ENCODE measurements around the gene PACSIN2.

DNA sequence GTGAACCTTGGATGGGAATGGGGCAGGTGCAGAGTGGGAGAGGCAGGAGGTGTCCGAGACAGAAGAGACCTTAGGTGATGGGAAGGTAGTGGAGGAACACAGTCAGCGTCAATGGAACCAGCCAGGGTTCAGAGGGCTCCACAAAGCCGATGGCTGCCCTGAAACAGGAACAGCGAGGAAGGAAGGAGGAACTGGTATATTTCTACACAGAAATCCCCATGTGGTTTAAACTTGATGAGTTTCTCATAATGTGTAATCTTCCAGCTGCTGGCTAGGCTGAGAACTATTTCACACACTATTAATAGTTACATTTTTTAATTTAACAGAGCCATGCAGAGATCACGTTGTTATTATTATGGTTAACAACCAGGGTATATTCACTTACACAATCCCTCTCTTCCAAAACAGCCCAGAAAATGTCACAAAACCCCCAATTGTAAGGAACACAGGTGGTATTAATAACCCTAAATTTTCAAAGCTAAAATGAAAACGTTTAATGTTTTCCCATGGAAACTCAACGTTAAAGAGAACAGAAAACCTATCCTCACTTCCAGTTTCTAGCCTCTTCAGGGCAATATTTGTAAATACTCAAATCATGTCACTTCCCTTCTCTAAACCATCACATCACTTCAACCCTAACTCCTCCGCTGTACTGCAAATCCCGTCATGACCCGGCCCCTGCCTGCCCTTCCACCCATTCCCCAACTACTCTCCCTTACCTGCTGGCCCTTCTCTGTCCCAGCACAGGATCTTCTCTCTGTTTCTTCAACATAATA, 83.3 kb downstream of the PACSIN2 start:
- TF ChIP-seq, protein P1, sequence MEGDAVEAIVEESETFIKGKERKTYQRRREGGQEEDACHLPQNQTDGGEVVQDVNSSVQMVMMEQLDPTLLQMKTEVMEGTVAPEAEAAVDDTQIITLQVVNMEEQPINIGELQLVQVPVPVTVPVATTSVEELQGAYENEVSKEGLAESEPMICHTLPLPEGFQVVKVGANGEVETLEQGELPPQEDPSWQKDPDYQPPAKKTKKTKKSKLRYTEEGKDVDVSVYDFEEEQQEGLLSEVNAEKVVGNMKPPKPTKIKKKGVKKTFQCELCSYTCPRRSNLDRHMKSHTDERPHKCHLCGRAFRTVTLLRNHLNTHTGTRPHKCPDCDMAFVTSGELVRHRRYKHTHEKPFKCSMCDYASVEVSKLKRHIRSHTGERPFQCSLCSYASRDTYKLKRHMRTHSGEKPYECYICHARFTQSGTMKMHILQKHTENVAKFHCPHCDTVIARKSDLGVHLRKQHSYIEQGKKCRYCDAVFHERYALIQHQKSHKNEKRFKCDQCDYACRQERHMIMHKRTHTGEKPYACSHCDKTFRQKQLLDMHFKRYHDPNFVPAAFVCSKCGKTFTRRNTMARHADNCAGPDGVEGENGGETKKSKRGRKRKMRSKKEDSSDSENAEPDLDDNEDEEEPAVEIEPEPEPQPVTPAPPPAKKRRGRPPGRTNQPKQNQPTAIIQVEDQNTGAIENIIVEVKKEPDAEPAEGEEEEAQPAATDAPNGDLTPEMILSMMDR (conservative IDR thresholded peaks at IDR 0.05), result no peak
- no peak for TF ChIP-seq EZH2 (IDR thresholded peaks at IDR 0.05; ENCODE audit: low read depth)
